Measurements from ENCODE around the gene NTM. TPM values are rescaled to one million over a fixed set of nuclear protein-coding genes. Genes with fewer than 3 reads are reported as not detected.

NTM gene
- total and polyA plus RNA-seq, 2 of the 8 experiments (the other 6 are each of a cell fraction or from before 2014, with no cell fraction given), result 13.4 to 20.0 TPM

GRCh38 chr11:132263241-132263640 is 892.8 kb downstream of the NTM start:
- Histone ChIP-seq H3K9me3 (ENCODE audit: insufficient read depth in 2 of 2, low read depth in 1 of 2, low read length in 1 of 2) (no peaks in the 10 kb centered on the region), H2BK20ac (ENCODE audit: low read length) (no peak overlapping the region), H3K56ac (replicated peaks; ENCODE audit: insufficient read length, low read depth, low read length) (no peak overlapping the region), H3K36me3 (ENCODE audit: control insufficient read depth in 2 of 4, insufficient read depth in 4 of 4, low read length in 3 of 4) (no peaks in the 10 kb centered on the region), H3K9ac (replicated peaks in 1 of 4; ENCODE audit: extremely low read depth in 1 of 4, low read depth in 3 of 4, low read length in 3 of 4) (no peak overlapping the region), H3K27ac (ENCODE audit: low read depth, low read length) (no peak overlapping the region), H2BK120ac (replicated peaks; ENCODE audit: low read depth, low read length) (no peak overlapping the region), H3K4me2 (ENCODE audit: insufficient read depth in 1 of 2, low read depth in 2 of 2, low read length in 2 of 2) (no peak overlapping the region), H3K23me2 (ENCODE audit: low read depth, low read length) (no peaks in the 10 kb centered on the region), H3K4me1 (replicated peaks in 1 of 4; ENCODE audit: control insufficient read depth in 3 of 4, insufficient read depth in 4 of 4, low read length in 3 of 4) (no peaks in the 10 kb centered on the region), H3K4me3 (ENCODE audit: extremely low read depth in 1 of 4, insufficient read depth in 2 of 4, low read depth in 3 of 4, low read length in 4 of 4) (no peak overlapping the region), H3K4ac (replicated peaks; ENCODE audit: insufficient read length, low read depth, low read length) (no peak overlapping the region), H3K79me1 (ENCODE audit: low read depth, low read length) (no peaks in the 10 kb centered on the region), H3K14ac (ENCODE audit: insufficient read length) (no peak overlapping the region), H3K27me3 (replicated peaks in 1 of 4; ENCODE audit: control insufficient read depth in 3 of 4, extremely low read depth in 1 of 4, insufficient read depth in 3 of 4, low read length in 3 of 4) (no peaks in the 10 kb centered on the region), H3K18ac (ENCODE audit: extremely low read depth, low read length) (no peak overlapping the region), H2BK12ac (ENCODE audit: low read depth, low read length) (no peak overlapping the region), H3K79me2 (ENCODE audit: control insufficient read depth in 1 of 2, insufficient read depth in 2 of 2, low read length in 2 of 2) (no peaks in the 10 kb centered on the region), H2BK5ac (ENCODE audit: low read depth, low read length) (no peak overlapping the region), H2AK5ac (ENCODE audit: low read depth, low read length) (no peak overlapping the region), H4K91ac (replicated peaks; ENCODE audit: insufficient read length, low read length) (no peak overlapping the region), H4K8ac (ENCODE audit: extremely low read depth, insufficient read depth, low read length) (no peak overlapping the region), H4K20me1 (replicated peaks in 1 of 2; ENCODE audit: control insufficient read depth in 1 of 2, insufficient read depth in 2 of 2, low read length in 2 of 2) (no peaks in the 10 kb centered on the region), H4K5ac (ENCODE audit: insufficient read length, low read depth, low read length) (no peak overlapping the region), H3K23ac (ENCODE audit: insufficient read length) (no peak overlapping the region), H2AFZ (ENCODE audit: low read length) (no peak overlapping the region), H2BK15ac (ENCODE audit: low read length) (no peak overlapping the region)
- 83% methylated on average over 5 of the region's 5 CpGs; no CpG with 5 or more reads in 1 of the 2 experiments for WGBS, 2 experiments (ENCODE audit: extremely low coverage in 1 of 2, insufficient coverage in 1 of 2, insufficient read length in 1 of 2, insufficient replicate concordance in 2 of 2, low coverage in 1 of 2, low lambda C conversion rate in 2 of 2, missing lambda C conversion rate in 1 of 2)
- ChIA-PET POLR2A (ENCODE audit: partially characterized antibody) (no interaction called here), CTCF (ENCODE audit: partially characterized antibody) (interaction anchor here (1.0 to 2.4 kb wide), 2 partner anchors 36 to 49 kb away, joined by 3 to 9 read pairs; no protein-coding TSS in a partner anchor)
- DNase-seq (ENCODE audit: low read depth in 1 of 2, low spot score in 2 of 2), result no peak
- no peak for FAIRE-seq
- TF ChIP-seq BACH1 (IDR thresholded peaks at IDR 0.05; ENCODE audit: low read length) (no peak), CEBPB (IDR thresholded peaks at IDR 0.05; ENCODE audit: low read depth, low read length) (no peak), GABPA (IDR thresholded peaks at IDR 0.05; ENCODE audit: borderline replicate concordance, insufficient read depth, low read length) (no peak), TAF7 (optimal IDR thresholded peaks at IDR 0.05; ENCODE audit: borderline replicate concordance, low read depth, low read length) (no peak), PHF8 (conservative IDR thresholded peaks at IDR 0.05; ENCODE audit: low read depth, low read length) (no peak)
